ENCODE data around the gene LRRC45.

The LRRC45 gene

DNA sequence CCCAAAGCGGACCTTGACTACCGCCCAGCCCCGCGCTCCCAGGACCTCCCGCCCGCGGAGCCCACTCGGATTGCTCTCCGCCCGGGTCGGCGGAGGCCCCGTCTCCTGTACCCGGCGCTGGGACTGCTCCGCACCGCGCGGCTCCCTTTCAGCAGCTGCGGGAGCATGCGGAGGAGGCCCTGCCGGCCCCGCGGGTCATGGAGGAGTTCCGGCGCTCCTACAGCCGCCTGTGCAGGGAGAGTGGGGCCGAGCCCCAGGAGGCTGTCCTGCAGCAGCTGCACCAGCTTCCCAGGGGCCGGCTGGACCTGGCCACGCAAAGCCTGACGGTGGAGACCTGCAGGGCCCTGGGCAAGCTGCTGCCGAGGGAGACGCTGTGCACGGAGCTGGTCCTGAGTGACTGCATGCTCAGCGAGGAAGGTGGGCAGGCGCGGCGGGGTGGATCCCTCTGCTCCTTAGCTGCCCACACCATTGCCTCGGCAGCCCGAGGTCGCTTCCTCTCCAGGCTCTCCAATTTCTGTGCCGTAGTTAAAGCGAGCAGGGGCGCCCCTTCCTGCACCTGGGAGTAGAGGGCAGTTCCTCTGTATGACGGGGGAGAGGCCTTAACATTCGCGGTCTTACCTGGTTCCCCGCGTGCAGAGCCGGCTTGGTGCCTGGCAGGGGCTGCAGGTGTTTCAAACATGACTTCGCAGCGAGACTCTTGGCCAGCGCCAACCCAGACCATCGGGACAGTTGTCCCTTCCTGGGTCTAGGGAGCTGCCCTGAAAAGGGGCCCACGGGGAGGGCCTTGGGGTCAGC is 539 bp downstream of the LRRC45 start:
- peaks cover 26% of the 10 kb centered on the region for H3K36me3 ChIP-seq
- H3K27ac ChIP-seq: peak overlapping the region; percentile 59
- H3K27me3 ChIP-seq (ENCODE audit: insufficient read depth, low read depth, severe bottlenecking): no peaks in the 10 kb centered on the region
- DNase-seq: peak; percentile 60
- no peaks in the 10 kb centered on the region for H3K9me3 ChIP-seq (ENCODE audit: severe bottlenecking)
- H3K4me3 ChIP-seq (ENCODE audit: low read depth, low read length): peak overlapping the region; percentile 86
- TF ChIP-seq, protein P1, sequence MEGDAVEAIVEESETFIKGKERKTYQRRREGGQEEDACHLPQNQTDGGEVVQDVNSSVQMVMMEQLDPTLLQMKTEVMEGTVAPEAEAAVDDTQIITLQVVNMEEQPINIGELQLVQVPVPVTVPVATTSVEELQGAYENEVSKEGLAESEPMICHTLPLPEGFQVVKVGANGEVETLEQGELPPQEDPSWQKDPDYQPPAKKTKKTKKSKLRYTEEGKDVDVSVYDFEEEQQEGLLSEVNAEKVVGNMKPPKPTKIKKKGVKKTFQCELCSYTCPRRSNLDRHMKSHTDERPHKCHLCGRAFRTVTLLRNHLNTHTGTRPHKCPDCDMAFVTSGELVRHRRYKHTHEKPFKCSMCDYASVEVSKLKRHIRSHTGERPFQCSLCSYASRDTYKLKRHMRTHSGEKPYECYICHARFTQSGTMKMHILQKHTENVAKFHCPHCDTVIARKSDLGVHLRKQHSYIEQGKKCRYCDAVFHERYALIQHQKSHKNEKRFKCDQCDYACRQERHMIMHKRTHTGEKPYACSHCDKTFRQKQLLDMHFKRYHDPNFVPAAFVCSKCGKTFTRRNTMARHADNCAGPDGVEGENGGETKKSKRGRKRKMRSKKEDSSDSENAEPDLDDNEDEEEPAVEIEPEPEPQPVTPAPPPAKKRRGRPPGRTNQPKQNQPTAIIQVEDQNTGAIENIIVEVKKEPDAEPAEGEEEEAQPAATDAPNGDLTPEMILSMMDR (IDR thresholded peaks at IDR 0.05; ENCODE audit: low read depth, low read length): no peak

DNA sequence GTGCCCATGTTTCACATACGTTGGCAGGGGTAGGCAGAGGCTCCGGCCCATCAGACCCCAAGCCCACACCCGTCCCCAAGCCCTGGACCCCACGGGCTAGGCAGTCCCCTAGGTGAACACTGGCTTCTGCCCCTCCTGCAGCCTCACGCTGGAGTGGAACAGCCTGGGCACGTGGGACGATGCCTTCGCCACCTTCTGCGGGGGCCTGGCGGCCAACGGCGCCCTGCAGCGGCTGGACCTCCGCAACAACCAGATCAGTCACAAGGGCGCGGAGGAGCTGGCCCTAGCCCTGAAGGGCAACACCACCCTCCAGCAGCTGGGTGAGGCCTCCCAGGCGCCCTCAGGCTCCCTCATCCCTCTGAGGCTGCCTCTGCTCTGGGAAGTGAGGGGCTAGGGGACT is 1.8 kb downstream of the LRRC45 start:
- Histone ChIP-seq H3K27me3 (ENCODE audit: insufficient read depth, low read depth, severe bottlenecking) (no peaks in the 10 kb centered on the region), H3K36me3 (peaks cover 30% of the 10 kb centered on the region), H3K9me3 (ENCODE audit: severe bottlenecking) (no peaks in the 10 kb centered on the region), H3K27ac (no peak overlapping the region), H3K4me3 (ENCODE audit: low read depth, low read length) (no peak overlapping the region)
- TF ChIP-seq, protein P1 (IDR thresholded peaks at IDR 0.05; ENCODE audit: low read depth, low read length): no peak
- DNase-seq: no peak

DNA sequence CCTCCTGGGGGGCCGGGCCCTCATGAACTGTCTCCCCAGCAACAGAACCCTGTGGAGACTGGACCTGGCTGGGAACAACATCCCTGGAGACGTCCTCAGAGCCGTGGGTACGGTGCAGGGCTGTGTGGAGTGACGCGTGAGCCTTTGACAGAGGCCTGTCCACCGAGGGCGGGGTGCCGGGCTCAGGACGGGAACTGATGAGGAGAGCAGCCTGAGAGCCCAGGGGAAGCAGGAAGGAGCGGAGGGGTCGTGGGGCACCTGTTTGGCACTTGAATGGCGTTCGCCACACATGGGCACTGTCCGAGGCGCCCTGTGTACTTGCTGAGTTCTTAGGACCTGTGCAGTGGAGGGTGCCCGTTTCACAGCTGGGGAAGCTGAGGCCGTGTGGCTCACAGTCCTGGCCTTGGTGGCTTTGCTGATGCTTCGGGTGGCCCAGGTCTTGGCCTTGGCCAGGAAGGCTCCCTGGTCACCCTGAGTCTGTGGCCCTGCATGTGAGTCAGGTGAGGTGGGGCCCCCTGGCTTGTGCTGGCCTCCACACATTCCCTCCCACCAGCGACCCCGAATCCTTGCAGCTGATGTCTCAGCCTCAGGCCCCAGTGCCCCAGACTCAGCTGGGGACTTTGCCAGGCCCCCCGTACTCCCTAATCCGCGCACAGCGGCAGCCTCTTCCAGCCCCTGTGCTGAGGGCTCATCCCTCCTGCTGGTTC is 2.4 kb downstream of the LRRC45 start:
- TF ChIP-seq, protein P1 (IDR thresholded peaks at IDR 0.05; ENCODE audit: low read depth, low read length): no peak
- no peak overlapping the region for H3K27ac ChIP-seq

DNA sequence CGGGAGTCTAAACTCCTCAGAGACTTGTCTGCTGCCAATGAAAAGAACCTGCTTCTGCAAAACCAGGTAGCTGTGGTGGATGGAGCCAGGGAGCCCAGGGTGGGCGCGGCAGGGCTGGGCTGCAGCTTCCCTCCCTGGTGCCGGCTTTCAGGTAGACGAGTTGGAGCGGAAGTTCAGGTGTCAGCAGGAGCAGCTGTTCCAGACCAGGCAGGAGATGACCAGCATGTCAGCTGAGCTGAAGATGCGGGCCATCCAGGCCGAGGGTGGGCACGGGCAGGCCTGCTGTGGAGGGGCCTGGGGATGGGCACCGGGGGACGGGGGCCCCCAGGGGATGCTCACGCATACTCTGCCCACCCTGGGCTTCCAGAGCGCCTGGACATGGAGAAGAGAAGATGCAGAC is 5.1 kb downstream of the LRRC45 start:
- no peak for DNase-seq
- peaks cover 34% of the 10 kb centered on the region for H3K36me3 ChIP-seq
- TF ChIP-seq, protein P1 (IDR thresholded peaks at IDR 0.05; ENCODE audit: low read depth, low read length): no peak
- no peak overlapping the region for H3K27ac ChIP-seq
- no peaks in the 10 kb centered on the region for H3K9me3 ChIP-seq (ENCODE audit: severe bottlenecking)
- no peaks in the 10 kb centered on the region for H3K27me3 ChIP-seq (ENCODE audit: insufficient read depth, low read depth, severe bottlenecking)
- no peak overlapping the region for H3K4me3 ChIP-seq (ENCODE audit: low read depth, low read length)

More for the DNA sequence above, 2.4 kb downstream of the LRRC45 start:
- no peak for DNase-seq
- H3K4me3 ChIP-seq (ENCODE audit: low read depth, low read length): no peak overlapping the region
- no peaks in the 10 kb centered on the region for H3K9me3 ChIP-seq (ENCODE audit: severe bottlenecking)
- H3K27me3 ChIP-seq (ENCODE audit: insufficient read depth, low read depth, severe bottlenecking): no peaks in the 10 kb centered on the region
- H3K36me3 ChIP-seq: peaks cover 26% of the 10 kb centered on the region

DNA sequence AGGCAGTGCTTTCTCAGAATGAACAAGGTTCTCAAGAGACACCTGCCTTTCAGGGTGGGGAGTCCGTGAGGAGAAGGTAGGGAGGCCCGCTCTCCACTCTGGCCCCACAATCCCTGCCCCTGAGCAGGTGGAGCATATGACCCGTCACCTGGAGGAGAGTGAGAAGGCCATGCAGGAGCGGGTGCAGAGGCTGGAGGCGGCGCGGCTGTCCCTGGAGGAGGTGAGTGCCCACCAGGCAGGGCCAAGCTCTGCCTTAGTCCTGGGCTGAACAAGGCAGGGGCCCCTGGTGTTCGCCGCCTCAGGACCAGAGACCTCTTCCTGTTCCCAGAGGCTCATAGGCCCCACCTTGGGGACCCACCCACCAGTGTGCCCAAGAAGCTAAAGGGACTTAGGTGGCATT is 5.9 kb downstream of the LRRC45 start:
- no peak overlapping the region for H3K27ac ChIP-seq
- H3K4me3 ChIP-seq (ENCODE audit: low read depth, low read length): no peak overlapping the region
- H3K36me3 ChIP-seq: peaks cover 37% of the 10 kb centered on the region
- TF ChIP-seq, protein P1 (IDR thresholded peaks at IDR 0.05; ENCODE audit: low read depth, low read length): no peak
- H3K27me3 ChIP-seq (ENCODE audit: insufficient read depth, low read depth, severe bottlenecking): no peaks in the 10 kb centered on the region
- no peak for DNase-seq
- H3K9me3 ChIP-seq (ENCODE audit: severe bottlenecking): no peaks in the 10 kb centered on the region

Data from WERI-Rb-1 (cell line).